Gastrocnemius medialis (tissue), 4 donors: ENCODE data around the gene VSNL1.

Source experiments
- CTCF ChIP-seq, 5 experiments: fragments of 450-650 bp in 3 of 5; fragments of 200-600 bp in 2 of 5; sonication (generic) in 2 of 5; IDR thresholded peaks in 4 of 5; conservative IDR thresholded peaks in 1 of 5; 1 replicate in 4 of 5; 2 replicates in 1 of 5; pipeline ENCODE4 v1.5.1; 2016 to 2019; ENCODE audit warnings: antibody characterized with exemption in 5 of 5, mild to moderate bottlenecking in 3 of 5, moderate library complexity in 3 of 5
- POLR2A ChIP-seq, 2 donors: fragments of 450-650 bp; IDR thresholded peaks; one replicate each; pipeline ENCODE4 v1.6.1; 2017; ENCODE audit warnings: antibody characterized with exemption in 2 of 2, mild to moderate bottlenecking in 2 of 2, moderate library complexity in 2 of 2

- TF ChIP-seq CTCF (IDR thresholded peaks at IDR 0.05 in 4 of 5, conservative IDR thresholded peaks at IDR 0.05 in 1 of 5), result peak; percentile 73 to 88 (median 84)
- no peak for TF ChIP-seq POLR2A (IDR thresholded peaks at IDR 0.05)
Observed at GRCh38 chr2:17646081-17646554, 105.6 kb downstream of the VSNL1 start.
